SK-N-SH (cell line): ENCODE data around the gene ISOC2. TPM values are rescaled to one million over a fixed set of nuclear protein-coding genes. Genes with fewer than 3 reads are reported as not detected.

Source experiments
- CTCF ChIA-PET: fragments of 300-600, 350-600 bp; formaldehyde crosslinking; extraction: SDS; loops from one replicate; lab custom pipeline; 2021; lab: Yijun Ruan, JAX
- POLR2A ChIA-PET: fragments of 350-600 bp; sonication (Branson Sonifier 250); formaldehyde crosslinking; extraction: SDS; loops from one replicate; lab custom pipeline; 2020; ENCODE audit warnings: antibody characterized with exemption, inconsistent platforms; lab: Yijun Ruan, JAX
- DNase-seq: peaks from one replicate; pipeline ENCODE4 v3.0.0; 2012
- H2AFZ ChIP-seq: fragments of 200-600 bp; sonication (generic); 2 replicates; pipeline ENCODE4 v1.8.1; 2016; ENCODE audit warnings: antibody characterized with exemption, mild to moderate bottlenecking, low read depth
- H3F3A ChIP-seq: fragments of 200-600 bp; sonication (generic); replicated peaks from 2 replicates; pipeline ENCODE3; 2016; ENCODE audit warnings: antibody characterized with exemption, mild to moderate bottlenecking; ENCODE audit not compliant: insufficient read depth
- H3K27ac ChIP-seq, 2 experiments: fragments of 200-500 bp in 1 of 2; fragments of 200-600 bp in 1 of 2; sonication (Bioruptor generic) in 1 of 2; sonication (generic), shearing (Covaris generic) in 1 of 2; 2 replicates each; pipeline versions ENCODE4 v1.5.1 to v1.6.1; 2014 to 2016; ENCODE audit warnings: low read depth in 2 of 2, inconsistent platforms in 1 of 2, low read length in 1 of 2, mild to moderate bottlenecking in 1 of 2, mixed read lengths in 1 of 2
- H3K27me3 ChIP-seq: fragments of 200-600 bp; sonication (generic), shearing (Covaris generic); 2 replicates; pipeline ENCODE4 v1.6.1; 2016; ENCODE audit warnings: mixed run types; ENCODE audit not compliant: insufficient read depth
- H3K36me3 ChIP-seq, 2 experiments: fragments of 200-500 bp in 1 of 2; fragments of 200-600 bp in 1 of 2; sonication (Bioruptor generic) in 1 of 2; sonication (generic) in 1 of 2; replicated peaks in 1 of 2; 2 replicates each; pipeline versions ENCODE3 to v1.5.1; 2014 to 2016; ENCODE audit warnings: low read length in 1 of 2, mild to moderate bottlenecking in 1 of 2; ENCODE audit not compliant: insufficient read depth in 2 of 2, control insufficient read depth in 1 of 2
- H3K4me1 ChIP-seq, 2 experiments: fragments of 200-500 bp in 1 of 2; fragments of 200-600 bp in 1 of 2; sonication (Bioruptor generic) in 1 of 2; sonication (generic), shearing (Covaris generic) in 1 of 2; 2 replicates each; pipeline versions ENCODE4 v1.5.1 to v1.6.1; 2014 to 2016; ENCODE audit warnings: low read depth in 1 of 2, low read length in 1 of 2, mixed run types in 1 of 2; ENCODE audit not compliant: insufficient read depth in 2 of 2, control insufficient read depth in 1 of 2
- H3K4me2 ChIP-seq: fragments of 200-600 bp; sonication (generic), shearing (Covaris generic); 2 replicates; pipeline ENCODE4 v1.6.1; 2017; ENCODE audit warnings: mixed run types
- H3K4me3 ChIP-seq, 2 experiments: fragments of 200-500 bp in 1 of 2; fragments of 200-600 bp in 1 of 2; sonication (Bioruptor generic) in 1 of 2; sonication (generic), shearing (Covaris generic) in 1 of 2; 2 replicates each; pipeline versions ENCODE4 v1.5.1 to v1.8.1; 2014 to 2016; ENCODE audit warnings: low read depth in 2 of 2, inconsistent platforms in 1 of 2, low read length in 1 of 2, mild to moderate bottlenecking in 1 of 2, mixed read lengths in 1 of 2, moderate library complexity in 1 of 2
- H3K79me2 ChIP-seq: fragments of 200-600 bp; sonication (generic); 2 replicates; pipeline ENCODE4 v1.8.1; 2017; ENCODE audit warnings: mild to moderate bottlenecking; ENCODE audit not compliant: insufficient read depth
- H3K9ac ChIP-seq: fragments of 200-600 bp; sonication (generic); 2 replicates; pipeline ENCODE4 v1.6.1; 2017; ENCODE audit warnings: mixed run types
- H3K9me2 ChIP-seq: fragments of 200-600 bp; sonication (generic); 2 replicates; pipeline ENCODE4 v1.6.1; 2017; ENCODE audit warnings: mixed run types
- H3K9me3 ChIP-seq: fragments of 200-600 bp; sonication (generic); 2 replicates; pipeline ENCODE4 v1.6.1; 2017; ENCODE audit warnings: mixed run types, mild to moderate bottlenecking, moderate library complexity
- H4K20me1 ChIP-seq: fragments of 200-600 bp; sonication (generic); 2 replicates; pipeline ENCODE4 v1.6.1; 2017; ENCODE audit warnings: mild to moderate bottlenecking, mixed run types; ENCODE audit not compliant: insufficient read depth
- ELF1 ChIP-seq: IDR thresholded peaks from 2 replicates; pipeline ENCODE4 v1.4.0; 2012
- EP300 ChIP-seq, 2 experiments: IDR thresholded peaks; 2 replicates each; pipeline versions ENCODE4 v1.4.0 to v1.6.1; 2012; ENCODE audit warnings: borderline replicate concordance in 1 of 2, low read depth in 1 of 2, low read length in 1 of 2
- EZH2phosphoT487 ChIP-seq: fragments of 200-600 bp; sonication (generic); IDR thresholded peaks from 2 replicates; pipeline ENCODE4 v1.6.1; 2017; ENCODE audit warnings: low read depth, mixed run types, mild to moderate bottlenecking, antibody characterized with exemption, moderate library complexity, borderline replicate concordance
- FOXJ3 ChIP-seq: sonication (generic); formaldehyde crosslinking; IDR thresholded peaks from 2 replicates; pipeline ENCODE4 v1.5.1; 2020; ENCODE audit warnings: mild to moderate bottlenecking, missing genetic modification reagents
- MEF2A ChIP-seq: IDR thresholded peaks from 2 replicates; pipeline ENCODE4 v1.4.0; 2012; ENCODE audit warnings: low read depth, borderline replicate concordance
- MXI1 ChIP-seq: IDR thresholded peaks from 2 replicates; pipeline ENCODE4 v1.6.1; 2012; ENCODE audit warnings: mild to moderate bottlenecking, low read depth, low read length, improper control_type of control experiment
- NFIC ChIP-seq: IDR thresholded peaks from 2 replicates; pipeline ENCODE4 v1.4.0; 2012; ENCODE audit warnings: borderline replicate concordance
- NRF1 ChIP-seq: IDR thresholded peaks from 2 replicates; pipeline ENCODE4 v1.6.1; 2012; ENCODE audit warnings: low read depth, mild to moderate bottlenecking, low read length
- PBX3 ChIP-seq: IDR thresholded peaks from 2 replicates; pipeline ENCODE4; 2012
- RAD21 ChIP-seq: IDR thresholded peaks from 2 replicates; pipeline ENCODE4 v1.6.1; 2012; ENCODE audit warnings: mild to moderate bottlenecking, low read length
- RCOR1 ChIP-seq: fragments of 150-350 bp; IDR thresholded peaks from 2 replicates; pipeline ENCODE4 v1.6.1; 2017; ENCODE audit warnings: antibody characterized with exemption, low read length
- RFX5 ChIP-seq: IDR thresholded peaks from 2 replicates; pipeline ENCODE4 v1.6.1; 2012; ENCODE audit warnings: mild to moderate bottlenecking, improper control_type of control experiment, low read length
- SIN3A ChIP-seq: IDR thresholded peaks from 2 replicates; pipeline ENCODE4 v1.6.1; 2012; ENCODE audit warnings: low read depth, mild to moderate bottlenecking, low read length, moderate library complexity, borderline replicate concordance
- TAF1 ChIP-seq: IDR thresholded peaks from 2 replicates; pipeline ENCODE4 v1.6.1; 2012; ENCODE audit warnings: low read depth, mild to moderate bottlenecking, low read length, moderate library complexity, borderline replicate concordance
- TEAD4 ChIP-seq: IDR thresholded peaks from 2 replicates; pipeline ENCODE4 v1.4.0; 2012; ENCODE audit warnings: mild to moderate bottlenecking, borderline replicate concordance; ENCODE audit not compliant: insufficient read depth
- YY1 ChIP-seq: IDR thresholded peaks from 2 replicates; pipeline ENCODE4 v1.4.0; 2012; ENCODE audit warnings: low read depth, mild to moderate bottlenecking
- ZBTB33 ChIP-seq: IDR thresholded peaks from 2 replicates; pipeline ENCODE4 v1.4.0; 2012; ENCODE audit warnings: low read depth, borderline replicate concordance
- WGBS: methylation state at CpG from one replicate; pipeline ENCODE4 v1.1.6; 2017; ENCODE audit warnings: low lambda C conversion rate; 5-methylcytosine and 5-hydroxymethylcytosine counted together
- polyA plus RNA-seq, 3 experiments: library from polyadenylated mRNA; depleted of rRNA; stranded (reverse); fragments of >200 nt; gene quantifications; 2 replicates each; pipeline ENCODE4 v1.2.3, GENCODE V29; 2012
- TF ChIP-seq, protein P1 (sequence below): IDR thresholded peaks from 2 replicates; pipeline ENCODE4 v1.4.0; 2012; ENCODE audit warnings: low read depth, borderline replicate concordance

The ISOC2 gene
- polyA plus RNA-seq, 1 of the 3 experiments (the other 2 are of a cell fraction) = 65.4 TPM

- H3K4me3 ChIP-seq = no peak overlapping the region
- TF ChIP-seq RFX5 (no peak), YY1 (no peak), TEAD4 (no peak), PBX3 (no peak), MXI1 (no peak), RCOR1 (no peak), FOXJ3 (CRISPR knock-in tag) (no peak), SIN3A (no peak), ZBTB33 (no peak), MEF2A (no peak), RAD21 (no peak), TAF1 (no peak), NRF1 (no peak), EZH2phosphoT487 (no peak), EP300 (IDR thresholded peaks at IDR 0.05; ENCODE audit: borderline replicate concordance in 1 of 2, low read depth in 1 of 2, low read length in 1 of 2) (no peak), NFIC (no peak), ELF1 (no peak)
- TF ChIP-seq, protein P1, sequence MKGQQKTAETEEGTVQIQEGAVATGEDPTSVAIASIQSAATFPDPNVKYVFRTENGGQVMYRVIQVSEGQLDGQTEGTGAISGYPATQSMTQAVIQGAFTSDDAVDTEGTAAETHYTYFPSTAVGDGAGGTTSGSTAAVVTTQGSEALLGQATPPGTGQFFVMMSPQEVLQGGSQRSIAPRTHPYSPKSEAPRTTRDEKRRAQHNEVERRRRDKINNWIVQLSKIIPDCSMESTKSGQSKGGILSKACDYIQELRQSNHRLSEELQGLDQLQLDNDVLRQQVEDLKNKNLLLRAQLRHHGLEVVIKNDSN = no peak
These were observed 27.0 kb downstream of the ISOC2 start for GRCh38 chr19:55434356-55434919.

More at GRCh38 chr19:55434356-55434919, 27.0 kb downstream of the ISOC2 start:
- DNase-seq = no peak
- Histone ChIP-seq H4K20me1 (no peaks in the 10 kb centered on the region), H3F3A (no peaks in the 10 kb centered on the region), H3K9me2 (no peaks in the 10 kb centered on the region), H3K4me2 (no peak overlapping the region), H3K9ac (no peak overlapping the region), H3K36me3 (no peaks in the 10 kb centered on the region), H3K27ac (no peak overlapping the region), H2AFZ (no peak overlapping the region), H3K79me2 (no peaks in the 10 kb centered on the region), H3K4me1 (no peaks in the 10 kb centered on the region), H3K27me3 (0 out of 2 replicates have a peak, but pooled peaks cover 6% of the 10 kb centered on the region), H3K9me3 (no peaks in the 10 kb centered on the region)
- 54% methylated on average over 4 of the region's 4 CpGs for WGBS
- CTCF ChIA-PET = no interaction called here
- POLR2A ChIA-PET = no interaction called here
